Type B pancreatic cell (in vitro differentiated cells): ENCODE results near the gene HTRA1. TPM values are rescaled to one million over a fixed set of nuclear protein-coding genes. Genes with fewer than 3 reads are reported as not detected.

Experiments
- DNase-seq: peaks from one replicate; pipeline ENCODE4 v3.0.0; 2021; ENCODE audit warnings: mixed read lengths; ENCODE audit not compliant: unreplicated experiment; ENCODE audit errors: extremely low spot score
- H3K27ac Mint-ChIP-seq: 2 replicates; pipeline ENCODE4 v1.8.0; 2021; ENCODE audit warnings: mild to moderate bottlenecking, mixed read lengths
- H3K27me3 Mint-ChIP-seq: 2 replicates; pipeline ENCODE4 v1.8.0; 2021; ENCODE audit warnings: mixed read lengths
- H3K36me3 Mint-ChIP-seq: 2 replicates; pipeline ENCODE4 v1.8.0; 2021; ENCODE audit warnings: mixed read lengths
- H3K4me1 Mint-ChIP-seq: one replicate; pipeline ENCODE4 v1.8.0; 2021; ENCODE audit warnings: mixed read lengths; ENCODE audit not compliant: unreplicated experiment
- H3K4me3 Mint-ChIP-seq: 2 replicates; pipeline ENCODE4 v1.8.0; 2021; ENCODE audit warnings: mild to moderate bottlenecking, mixed read lengths
- H3K9me3 Mint-ChIP-seq: 2 replicates; pipeline ENCODE4 v1.8.0; 2021; ENCODE audit warnings: mixed read lengths
- CTCF ChIP-seq: fragments of 200-600 bp; sonication (generic); conservative IDR thresholded peaks from 2 replicates; pipeline ENCODE4 v1.5.0; 2021; ENCODE audit warnings: antibody characterized with exemption, mild to moderate bottlenecking
- total RNA-seq: library from RNA; stranded (reverse); gene quantifications from 2 replicates; pipeline ENCODE4 v1.2.1, GENCODE V29; 2021; ENCODE audit warnings: low replicate concordance

Gene HTRA1
- total RNA-seq, 1 donor from 2014 or later = 32.6 TPM

- no peak for DNase-seq
- no peak for TF ChIP-seq CTCF
- H3K27ac Mint-ChIP-seq = no peak overlapping the region
- no peak overlapping the region for H3K4me3 Mint-ChIP-seq
- H3K9me3 Mint-ChIP-seq = peaks cover 5% of the 10 kb centered on the region
- no peaks in the 10 kb centered on the region for H3K36me3 Mint-ChIP-seq
- peaks cover 22% of the 10 kb centered on the region for H3K27me3 Mint-ChIP-seq
- no peaks in the 10 kb centered on the region for H3K4me1 Mint-ChIP-seq
Observed at GRCh38 chr10:122555442-122555841, 94.1 kb downstream of the HTRA1 start.

- H3K4me3 Mint-ChIP-seq = no peak overlapping the region
- TF ChIP-seq CTCF = no peak
- peaks cover 5% of the 10 kb centered on the region for H3K9me3 Mint-ChIP-seq
- H3K36me3 Mint-ChIP-seq = no peaks in the 10 kb centered on the region
- H3K27me3 Mint-ChIP-seq = peaks cover 37% of the 10 kb centered on the region
- H3K4me1 Mint-ChIP-seq = no peaks in the 10 kb centered on the region
- no peak overlapping the region for H3K27ac Mint-ChIP-seq
- DNase-seq = no peak
Observed at GRCh38 chr10:122557516-122557915, 96.2 kb downstream of the HTRA1 start.

DNA sequence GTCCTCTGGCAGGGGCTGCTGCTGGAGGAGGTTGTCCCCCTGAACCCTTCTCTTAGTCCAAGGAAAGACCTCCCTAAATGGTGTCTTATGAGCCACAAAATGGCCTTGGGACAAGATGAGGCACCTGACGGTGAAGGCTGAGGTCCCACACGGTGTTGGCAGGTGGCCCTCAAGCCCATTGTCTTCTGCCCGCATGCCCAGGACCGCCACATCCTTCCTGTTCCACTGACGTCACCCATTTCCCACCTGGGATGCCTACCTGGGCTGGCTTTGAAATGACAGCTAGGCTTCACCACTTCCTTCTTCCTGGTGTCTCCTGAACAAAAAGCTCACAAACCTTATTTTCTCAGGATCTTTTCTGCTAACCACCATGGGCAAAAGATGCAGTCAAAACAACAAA, 97.1 kb downstream of the HTRA1 start:
- Mint-ChIP-seq H3K27me3 (peaks cover 42% of the 10 kb centered on the region), H3K9me3 (peaks cover 5% of the 10 kb centered on the region), H3K36me3 (no peaks in the 10 kb centered on the region), H3K27ac (no peak overlapping the region), H3K4me3 (no peak overlapping the region), H3K4me1 (no peaks in the 10 kb centered on the region)
- no peak for TF ChIP-seq CTCF
- DNase-seq = no peak

- H3K9me3 Mint-ChIP-seq = peaks cover 5% of the 10 kb centered on the region
- DNase-seq = no peak
- TF ChIP-seq CTCF = no peak
- H3K27me3 Mint-ChIP-seq = peaks cover 47% of the 10 kb centered on the region
- no peaks in the 10 kb centered on the region for H3K4me1 Mint-ChIP-seq
- H3K27ac Mint-ChIP-seq = no peak overlapping the region
- no peaks in the 10 kb centered on the region for H3K36me3 Mint-ChIP-seq
- no peak overlapping the region for H3K4me3 Mint-ChIP-seq
Observed at GRCh38 chr10:122559228-122559627, 97.9 kb downstream of the HTRA1 start.

DNA sequence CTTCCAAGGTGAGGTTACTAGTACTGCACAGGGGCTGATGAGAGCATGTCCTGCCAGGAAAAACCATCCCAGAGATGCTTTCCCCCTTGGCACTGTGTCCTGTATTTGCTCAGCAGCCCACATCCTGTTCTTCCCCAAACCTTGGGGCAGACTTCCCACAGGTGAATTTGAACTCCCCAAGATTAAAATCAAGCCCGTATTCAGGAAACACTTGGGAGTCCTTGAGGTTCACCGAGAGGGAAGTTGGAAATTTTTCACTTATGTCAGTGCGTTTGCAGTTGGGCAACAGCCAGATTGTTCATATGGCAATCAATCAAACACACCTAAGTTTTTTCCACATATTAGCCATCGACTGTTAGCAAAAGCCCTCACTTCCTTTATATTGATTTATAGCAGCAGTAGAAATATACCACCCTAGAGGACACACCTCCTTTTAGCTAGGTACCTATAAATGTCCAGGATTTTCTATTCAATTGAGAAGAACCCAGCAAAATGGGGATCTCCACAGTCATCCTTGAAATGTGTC, 99.0 kb downstream of the HTRA1 start, which contains the start of gene DMBT1:
Gene DMBT1, plus strand, starts transcription at position 476 of the 526 bp plus-strand sequence. Its CDS starts 17 bp downstream, at position 493.
- Mint-ChIP-seq H3K4me1 (no peaks in the 10 kb centered on the region), H3K27me3 (peaks cover 47% of the 10 kb centered on the region), H3K36me3 (no peaks in the 10 kb centered on the region), H3K9me3 (peaks cover 5% of the 10 kb centered on the region), H3K4me3 (no peak within 1 kb of the TSS), H3K27ac (no peak within 1 kb of the TSS)
- DNase-seq = no peak
- TF ChIP-seq CTCF = no peak

- Mint-ChIP-seq H3K27me3 (peaks cover 51% of the 10 kb centered on the region), H3K27ac (no peak overlapping the region), H3K4me1 (peaks cover 6% of the 10 kb centered on the region), H3K36me3 (no peaks in the 10 kb centered on the region), H3K4me3 (no peak overlapping the region), H3K9me3 (peaks cover 5% of the 10 kb centered on the region)
- DNase-seq = no peak
- no peak for TF ChIP-seq CTCF
Observed at GRCh38 chr10:122561212-122561611, 99.9 kb downstream of the HTRA1 start.
